GM12892 (cell line): Measurements from ENCODE around the gene DNM3.

Source experiments
- POLR2A ChIP-seq: IDR thresholded peaks from 2 replicates; pipeline ENCODE4 v1.6.1; 2011; ENCODE audit warnings: low read depth, low read length, control low read depth
- POLR2AphosphoS5 ChIP-seq: IDR thresholded peaks from 2 replicates; pipeline ENCODE4 v1.6.1; 2011; ENCODE audit warnings: low read depth, low read length, control low read depth
- TAF1 ChIP-seq: IDR thresholded peaks from 2 replicates; pipeline ENCODE4 v1.6.1; 2011; ENCODE audit warnings: low read depth, mild to moderate bottlenecking, control low read depth, low read length, borderline replicate concordance

- TF ChIP-seq POLR2A (no peak), POLR2AphosphoS5 (no peak), TAF1 (no peak)
These were observed 124.5 kb downstream of the DNM3 start for GRCh38 chr1:171965777-171966176.
